Lower lobe of right lung (tissue), 2 donors: Measurements from ENCODE around the gene ETHE1. TPM values are rescaled to one million over a fixed set of nuclear protein-coding genes. Genes with fewer than 3 reads are reported as not detected.
"Not testable (repeated sequence)": the region's sequence is repeated elsewhere in the genome, so short reads cannot be mapped to it uniquely, and the experiment has no call there.

Experiments used
- ATAC-seq, 2 donors: fragments of 200-7000 bp; cut with Tn5 transposase; one replicate each; pipeline ENCODE4 v1.9.1; 2020 to 2022; ENCODE audit warnings: mild to moderate bottlenecking in 2 of 2, moderate library complexity in 2 of 2
- DNase-seq: peaks from one replicate; pipeline ENCODE4 v3.0.0-alpha.2; 2020
- H3K27ac ChIP-seq: fragments of 200-600 bp; one replicate; pipeline ENCODE4 v1.8.0; 2022
- H3K27me3 ChIP-seq: fragments of 200-600 bp; one replicate; pipeline ENCODE4 v1.8.0; 2022; ENCODE audit warnings: low read depth
- H3K36me3 ChIP-seq: fragments of 200-600 bp; one replicate; pipeline ENCODE4 v1.8.0; 2022; ENCODE audit warnings: mild to moderate bottlenecking
- H3K4me1 ChIP-seq: fragments of 200-600 bp; one replicate; pipeline ENCODE4 v1.8.0; 2022
- H3K4me3 ChIP-seq: fragments of 200-600 bp; one replicate; pipeline ENCODE4 v1.8.0; 2022; ENCODE audit warnings: mild to moderate bottlenecking
- H3K9me3 ChIP-seq: fragments of 200-600 bp; one replicate; pipeline ENCODE4 v1.8.0; 2022
- intact Hi-C: fragments of 100-400 bp; cut with DNase I; formaldehyde crosslinking; loops from one replicate; pipeline ENCODE4 v1.11.0; 2022
- total RNA-seq: library from RNA; stranded (reverse); fragmentation: NEBNext Ultra II Directional; extraction: Animal tissue kit (Norgen Biotek cat#: 25700); gene quantifications from one replicate; pipeline ENCODE4 v1.2.1, GENCODE V29; 2021
- TF ChIP-seq, protein P1 (sequence below): fragments of 200-600 bp; IDR thresholded peaks from one replicate; pipeline ENCODE4 v1.8.0; 2022; ENCODE audit warnings: antibody characterized with exemption, mild to moderate bottlenecking
- donor health status: DM: no; HTN: yes; CAD: no; lungs with severe emphysema.

The ETHE1 gene
- total RNA-seq, 1 donor from 2014 or later = 47.4 TPM

DNA sequence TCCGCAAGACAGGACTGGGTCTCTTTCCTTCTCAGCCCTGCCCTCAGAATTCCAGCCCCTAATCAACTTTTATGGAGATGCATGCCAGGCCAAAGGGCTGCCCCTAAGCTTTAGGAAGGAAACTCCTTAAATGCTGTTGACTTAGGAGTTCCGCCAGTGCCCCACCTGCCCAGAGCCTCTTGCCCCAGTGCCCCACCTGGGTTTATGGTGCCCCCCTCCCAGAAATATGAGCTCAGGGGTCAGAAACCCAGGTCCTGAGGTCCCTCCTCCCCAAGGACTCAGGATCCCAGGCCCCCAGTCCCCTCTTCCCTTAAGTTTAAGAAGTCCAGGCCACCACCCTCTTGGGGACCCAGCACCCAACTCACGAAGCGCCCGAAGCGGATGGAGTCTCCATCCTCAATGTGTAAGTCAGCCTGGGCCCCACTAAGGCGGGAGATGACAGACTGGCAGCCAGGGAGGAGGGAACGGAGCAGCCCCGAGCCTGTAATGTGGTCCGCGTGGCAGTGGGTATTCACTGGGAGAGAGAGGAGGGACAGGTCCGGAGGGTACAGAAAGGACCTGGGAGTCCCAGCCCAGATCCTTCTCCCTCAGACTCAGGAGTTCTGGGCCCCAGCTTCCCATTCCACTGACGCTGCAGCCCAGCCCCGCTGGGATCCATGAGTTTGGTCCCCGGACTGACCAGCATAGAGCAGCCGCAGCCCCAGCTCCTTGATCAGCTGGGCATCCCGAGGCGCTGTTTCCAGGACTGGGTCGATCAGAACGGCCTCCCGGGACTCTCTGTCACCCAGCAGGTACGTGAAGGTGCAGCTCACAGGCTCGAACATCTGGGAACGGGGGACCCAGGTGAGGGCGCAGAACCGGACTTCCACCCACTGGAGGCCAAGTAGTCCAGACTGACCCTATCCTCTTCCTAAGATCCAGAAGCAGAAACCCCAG lies 897 bp downstream of the ETHE1 start:
- Histone ChIP-seq H3K4me3 (peak overlapping the region; percentile 72), H3K36me3 (no peaks in the 10 kb centered on the region), H3K27me3 (no peaks in the 10 kb centered on the region), H3K27ac (peak overlapping the region; percentile 82), H3K4me1 (peaks cover 31% of the 10 kb centered on the region), H3K9me3 (no peaks in the 10 kb centered on the region)
- ATAC-seq = peak; percentile 41 to 51
- intact Hi-C loops = no loop called here
- TF ChIP-seq, protein P1, sequence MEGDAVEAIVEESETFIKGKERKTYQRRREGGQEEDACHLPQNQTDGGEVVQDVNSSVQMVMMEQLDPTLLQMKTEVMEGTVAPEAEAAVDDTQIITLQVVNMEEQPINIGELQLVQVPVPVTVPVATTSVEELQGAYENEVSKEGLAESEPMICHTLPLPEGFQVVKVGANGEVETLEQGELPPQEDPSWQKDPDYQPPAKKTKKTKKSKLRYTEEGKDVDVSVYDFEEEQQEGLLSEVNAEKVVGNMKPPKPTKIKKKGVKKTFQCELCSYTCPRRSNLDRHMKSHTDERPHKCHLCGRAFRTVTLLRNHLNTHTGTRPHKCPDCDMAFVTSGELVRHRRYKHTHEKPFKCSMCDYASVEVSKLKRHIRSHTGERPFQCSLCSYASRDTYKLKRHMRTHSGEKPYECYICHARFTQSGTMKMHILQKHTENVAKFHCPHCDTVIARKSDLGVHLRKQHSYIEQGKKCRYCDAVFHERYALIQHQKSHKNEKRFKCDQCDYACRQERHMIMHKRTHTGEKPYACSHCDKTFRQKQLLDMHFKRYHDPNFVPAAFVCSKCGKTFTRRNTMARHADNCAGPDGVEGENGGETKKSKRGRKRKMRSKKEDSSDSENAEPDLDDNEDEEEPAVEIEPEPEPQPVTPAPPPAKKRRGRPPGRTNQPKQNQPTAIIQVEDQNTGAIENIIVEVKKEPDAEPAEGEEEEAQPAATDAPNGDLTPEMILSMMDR = no peak
- peak; percentile 53 for DNase-seq

DNA sequence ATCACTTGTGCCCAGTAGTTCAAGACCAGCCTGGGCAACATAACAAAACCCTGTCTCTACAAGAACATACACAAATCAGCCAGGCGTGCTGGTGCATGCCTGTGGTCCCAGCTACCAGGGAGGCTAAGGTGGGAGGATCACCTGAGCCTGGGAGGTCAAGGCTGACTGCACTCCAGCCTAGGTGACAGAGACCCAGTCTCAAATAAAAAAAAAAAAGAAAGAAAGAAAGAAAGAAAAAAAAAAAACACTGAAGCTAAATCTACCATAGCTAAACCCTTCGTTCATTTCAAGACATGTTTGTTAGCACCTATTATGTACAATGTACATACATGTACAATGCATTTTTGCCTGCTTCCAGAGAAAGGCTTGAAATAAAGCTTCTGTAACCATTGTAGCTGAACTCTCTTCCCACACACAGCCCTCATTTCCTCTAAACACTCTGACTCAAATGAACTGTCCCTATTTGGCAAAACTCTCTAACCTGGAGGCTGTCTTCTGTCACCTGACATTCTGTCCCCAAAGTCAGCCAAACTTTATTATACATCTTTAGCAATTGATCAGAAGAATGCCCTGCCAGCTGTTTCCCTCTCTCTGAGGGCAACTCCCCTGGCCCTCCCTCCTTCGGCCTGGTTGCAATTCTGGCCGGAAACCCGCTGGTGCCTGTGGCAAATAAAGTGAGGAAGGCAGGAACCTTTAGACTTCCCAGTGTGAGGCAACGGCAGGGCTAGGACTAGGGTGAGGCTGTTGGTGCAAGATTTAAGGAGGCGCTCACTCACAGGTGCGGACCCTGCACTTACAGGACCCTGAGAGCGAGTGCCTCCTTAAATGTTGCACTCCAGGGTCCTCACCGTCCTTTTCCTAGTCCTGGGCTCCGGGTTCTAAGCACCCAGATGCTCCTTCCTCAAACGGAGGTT lies 1.8 kb downstream of the ETHE1 start:
- Histone ChIP-seq H3K27me3 (no peaks in the 10 kb centered on the region), H3K4me3 (peak overlapping the region; percentile 72), H3K27ac (peak overlapping the region; percentile 82), H3K9me3 (no peaks in the 10 kb centered on the region), H3K36me3 (no peaks in the 10 kb centered on the region), H3K4me1 (peaks cover 31% of the 10 kb centered on the region)
- TF ChIP-seq, protein P1 = no peak
- intact Hi-C loops = no loop called here
- DNase-seq (peak; percentile 76), ATAC-seq (peak; percentile 67 to 75)

DNA sequence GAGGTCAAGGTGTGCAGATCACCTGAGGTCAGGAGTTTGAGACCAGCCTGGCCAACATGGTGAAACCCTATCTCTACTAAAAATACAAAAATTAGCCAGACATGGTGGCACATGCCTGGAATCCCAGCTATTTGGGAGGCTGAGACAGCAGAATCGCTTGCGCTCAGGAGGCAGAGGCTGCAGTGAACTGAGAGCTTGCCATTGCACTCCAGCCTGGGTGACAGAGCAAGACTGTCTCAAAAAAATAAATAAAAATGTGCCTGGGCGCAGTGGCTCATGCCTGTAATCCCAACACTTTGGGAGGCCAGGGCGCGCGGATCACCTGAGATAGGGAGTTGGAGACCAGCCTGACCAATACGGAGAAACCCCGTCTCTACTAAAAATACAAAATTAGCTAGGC lies 3.3 kb downstream of the ETHE1 start:
- H3K9me3 ChIP-seq, H3K27ac ChIP-seq, DNase-seq, H3K36me3 ChIP-seq, ATAC-seq, intact Hi-C loops, H3K27me3 ChIP-seq, H3K4me3 ChIP-seq: not testable (repeated sequence)
- peaks cover 42% of the 10 kb centered on the region for H3K4me1 ChIP-seq

DNA sequence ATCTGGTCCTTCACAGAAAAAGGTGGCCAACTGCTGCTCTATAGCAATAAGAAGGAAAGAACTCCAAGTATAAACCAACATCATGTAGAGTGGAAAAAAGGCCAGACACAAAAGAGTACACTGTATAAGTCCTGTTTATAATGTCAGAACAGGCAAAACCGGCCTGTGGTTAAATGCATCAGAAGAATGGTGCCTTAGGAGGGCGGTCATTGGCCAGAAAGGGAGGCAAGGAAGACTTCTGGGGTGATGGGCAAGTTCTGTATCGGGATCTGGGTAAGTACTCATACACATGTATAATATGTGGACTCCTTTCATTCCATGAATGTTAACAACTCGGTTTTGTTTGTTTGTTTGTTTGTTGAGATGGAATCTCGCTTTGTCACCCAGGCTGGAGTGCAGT lies 4.1 kb downstream of the ETHE1 start:
- no peaks in the 10 kb centered on the region for H3K9me3 ChIP-seq
- intact Hi-C loops = no loop called here
- TF ChIP-seq, protein P1 = no peak
- no peak overlapping the region for H3K4me3 ChIP-seq
- H3K4me1 ChIP-seq = peaks cover 42% of the 10 kb centered on the region
- ATAC-seq = no peak
- no peak overlapping the region for H3K27ac ChIP-seq
- H3K27me3 ChIP-seq = no peaks in the 10 kb centered on the region
- no peak for DNase-seq
- no peaks in the 10 kb centered on the region for H3K36me3 ChIP-seq

DNA sequence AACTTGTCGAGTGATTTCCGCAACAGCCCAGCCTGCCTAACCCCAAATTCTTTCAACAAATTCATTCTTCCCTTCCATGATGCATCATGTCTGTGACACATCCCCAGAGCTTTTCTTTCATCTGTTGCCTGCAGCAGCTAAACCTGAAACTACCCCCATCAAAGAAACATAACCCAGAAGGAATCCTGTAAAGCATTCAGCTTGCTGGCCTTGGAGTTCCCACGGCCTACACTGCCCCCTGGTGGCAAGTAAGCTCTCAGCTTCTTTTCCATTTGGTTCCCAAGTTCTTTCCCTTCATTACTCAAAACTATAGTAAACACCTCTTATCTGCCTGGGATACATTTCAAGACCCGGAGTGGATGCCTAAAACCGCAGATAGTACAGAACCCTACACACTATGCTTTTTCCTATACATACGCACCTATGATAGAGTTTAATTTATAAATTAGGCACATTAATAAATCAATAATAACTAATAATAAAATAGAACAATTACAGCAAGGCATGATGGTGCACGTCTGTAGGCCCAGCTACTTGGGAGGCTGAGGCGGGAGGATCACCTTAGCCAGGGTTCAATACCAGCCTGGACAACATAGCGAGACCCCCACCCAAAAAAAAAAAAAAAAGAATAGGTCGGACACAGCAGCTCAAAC lies 7.4 kb downstream of the ETHE1 start:
- H3K4me1 ChIP-seq = peaks cover 19% of the 10 kb centered on the region
- DNase-seq (peak; percentile 77), ATAC-seq (peak; percentile 84 to 89)
- TF ChIP-seq, protein P1 = peak; percentile 93
- no peak overlapping the region for H3K4me3 ChIP-seq
- no peak overlapping the region for H3K27ac ChIP-seq
- H3K27me3 ChIP-seq = no peaks in the 10 kb centered on the region
- H3K9me3 ChIP-seq = no peaks in the 10 kb centered on the region
- peaks cover 7% of the 10 kb centered on the region for H3K36me3 ChIP-seq
- intact Hi-C loops = loop anchor here (5.0 kb wide), 1 partner anchor 72 kb away; no protein-coding TSS in a partner anchor
